ENCODE data around the gene GALNT3. TPM values are rescaled to one million over a fixed set of nuclear protein-coding genes. Genes with fewer than 3 reads are reported as not detected.

The GALNT3 gene
- 0.11 and 0.17 TPM in 2 replicates for total RNA-seq

DNA sequence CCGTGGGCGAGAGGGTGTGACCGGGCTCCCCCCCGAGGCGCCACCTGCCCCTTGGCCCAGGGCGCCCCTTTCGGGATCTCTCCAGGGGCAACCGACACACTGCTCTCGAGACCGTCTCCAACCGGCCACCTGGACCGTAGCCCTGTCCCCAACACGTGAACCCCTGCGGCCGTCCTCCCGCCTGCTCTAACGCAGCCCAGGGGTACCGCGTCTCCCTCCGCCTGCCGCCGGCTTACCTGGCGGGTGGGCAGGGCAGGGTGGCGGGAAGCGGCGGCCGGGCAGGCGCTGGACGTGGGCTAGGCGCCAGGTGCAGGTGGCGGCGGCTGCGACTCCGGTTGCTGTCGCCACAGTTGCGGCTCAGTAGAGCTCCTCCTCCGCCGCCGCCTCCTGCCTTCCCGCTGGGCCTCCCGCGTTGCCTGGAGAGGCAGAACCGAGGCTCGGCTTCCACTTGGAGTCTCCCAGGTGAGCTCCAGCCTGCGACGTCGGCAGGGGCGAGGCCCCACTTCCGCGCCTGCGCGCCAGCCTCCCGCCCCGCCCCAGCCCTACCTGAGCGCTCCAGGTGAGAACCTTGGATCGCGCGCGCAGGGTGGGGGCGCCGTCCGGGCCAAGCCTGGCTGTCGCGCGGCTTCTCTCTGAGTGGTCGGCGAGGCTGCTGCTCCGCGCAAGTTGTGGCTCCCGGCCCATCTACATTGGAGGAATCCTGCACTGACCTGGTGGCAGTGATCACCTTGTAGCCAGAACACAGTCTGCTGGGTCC is at the start of gene GALNT3:
Gene GALNT3 (minus strand): TSS at position 469 of the 757 bp plus-strand sequence. CDS start 23,547 bp downstream, outside the sequence.

Other genes with a start within 250 kb of the GALNT3 start
- 26.6 and 35.4 TPM in 2 replicates for gene TTC21B, start 159.5 kb upstream of the GALNT3 start, total RNA-seq

Data from dermis lymphatic vessel endothelial cell (primary cell).